Neural cell (in vitro differentiated cells): ENCODE results near the gene KRT3. TPM values are rescaled to one million over a fixed set of nuclear protein-coding genes. Genes with fewer than 3 reads are reported as not detected.

Source experiments
- H2AFZ ChIP-seq: fragments of 200-600, 300-800 bp; sonication (generic), shearing (Covaris generic); 2 replicates; pipeline ENCODE4 v1.6.0; 2014; ENCODE audit warnings: low read depth, mild to moderate bottlenecking, antibody characterized with exemption, low read length, moderate library complexity
- H3F3A ChIP-seq: fragments of 200-600 bp; shearing (Covaris generic); 2 replicates; pipeline ENCODE4 v1.6.1; 2016; ENCODE audit warnings: mild to moderate bottlenecking, moderate library complexity, mixed read lengths, antibody characterized with exemption, low read length; ENCODE audit not compliant: insufficient read depth, poor library complexity, severe bottlenecking
- H3K27ac ChIP-seq: fragments of 200-600, 300-800 bp; sonication (generic), shearing (Covaris generic); 2 replicates; pipeline ENCODE4 v1.5.1; 2014; ENCODE audit warnings: mild to moderate bottlenecking, low read length, moderate library complexity
- H3K27me3 ChIP-seq: fragments of 300-800, 200-600 bp; sonication (generic), shearing (Covaris generic); 2 replicates; pipeline ENCODE4 v1.6.0; 2014; ENCODE audit warnings: mild to moderate bottlenecking, low read depth, low read length, moderate library complexity; ENCODE audit not compliant: insufficient read depth
- H3K36me3 ChIP-seq: fragments of 300-800, 200-600 bp; sonication (generic), shearing (Covaris generic); 2 replicates; pipeline ENCODE4 v1.5.1; 2014; ENCODE audit warnings: mild to moderate bottlenecking, antibody characterized with exemption, low read length, moderate library complexity; ENCODE audit not compliant: insufficient read depth
- H3K4me2 ChIP-seq: fragments of 300-800, 200-600 bp; sonication (generic), shearing (Covaris generic); 2 replicates; pipeline ENCODE4 v1.6.0; 2014; ENCODE audit warnings: mild to moderate bottlenecking, low read length
- H3K4me3 ChIP-seq: fragments of 300-800, 200-600 bp; sonication (generic), shearing (Covaris generic); 2 replicates; pipeline ENCODE4 v1.5.1; 2014; ENCODE audit warnings: mild to moderate bottlenecking, low read length, moderate library complexity
- H3K79me2 ChIP-seq: fragments of 200-600 bp; shearing (Covaris generic); replicated peaks from 2 replicates; pipeline ENCODE4 v1.6.0; 2014; ENCODE audit warnings: mild to moderate bottlenecking, low read length, moderate library complexity; ENCODE audit not compliant: insufficient read depth
- H3K9ac ChIP-seq: fragments of 300-800, 200-600 bp; sonication (generic), shearing (Covaris generic); 2 replicates; pipeline ENCODE4 v1.6.1; 2016; ENCODE audit warnings: mild to moderate bottlenecking, low read length, mixed read lengths
- H3K9me2 ChIP-seq: fragments of 200-600 bp; shearing (Covaris generic); 2 replicates; pipeline ENCODE4 v1.6.1; 2016; ENCODE audit warnings: mild to moderate bottlenecking, low read length, mixed read lengths; ENCODE audit not compliant: insufficient read depth
- H3K9me3 ChIP-seq: fragments of 200-600, 300-800 bp; sonication (generic), shearing (Covaris generic); 2 replicates; pipeline ENCODE4 v1.6.1; 2016; ENCODE audit warnings: mild to moderate bottlenecking, mixed run types, low read length, moderate library complexity, mixed read lengths
- H4K20me1 ChIP-seq: fragments of 200-600 bp; shearing (Covaris generic); 2 replicates; pipeline ENCODE4 v1.6.1; 2016; ENCODE audit warnings: mild to moderate bottlenecking, mixed run types; ENCODE audit not compliant: insufficient read depth
- EP300 ChIP-seq: fragments of 450-650 bp; conservative IDR thresholded peaks from 2 replicates; pipeline ENCODE4 v1.6.1; 2014; ENCODE audit warnings: antibody characterized with exemption, mild to moderate bottlenecking, moderate library complexity; ENCODE audit not compliant: poor library complexity, severe bottlenecking
- EZH2 ChIP-seq: fragments of 200-600, 300-800 bp; shearing (Covaris generic), sonication (generic); IDR thresholded peaks from 2 replicates; pipeline ENCODE4 v1.6.1; 2014; ENCODE audit warnings: antibody characterized with exemption, low read length, borderline replicate concordance, mild to moderate bottlenecking; ENCODE audit not compliant: insufficient read depth, poor library complexity, severe bottlenecking
- MXI1 ChIP-seq: fragments of 450-650 bp; conservative IDR thresholded peaks from 2 replicates; pipeline ENCODE4 v1.6.1; 2014; ENCODE audit warnings: antibody characterized with exemption, mild to moderate bottlenecking; ENCODE audit not compliant: poor library complexity, severe bottlenecking
- POLR2AphosphoS5 ChIP-seq: IDR thresholded peaks from 2 replicates; pipeline ENCODE4 v1.6.1; 2012
- RAD21 ChIP-seq: fragments of 450-650 bp; conservative IDR thresholded peaks from 2 replicates; pipeline ENCODE4 v1.6.1; 2014; ENCODE audit warnings: antibody characterized with exemption, mild to moderate bottlenecking, moderate library complexity
- SMC3 ChIP-seq: fragments of 450-650 bp; conservative IDR thresholded peaks from 2 replicates; pipeline ENCODE4 v1.6.1; 2014; ENCODE audit warnings: antibody characterized with exemption, mild to moderate bottlenecking, moderate library complexity; ENCODE audit not compliant: poor library complexity
- TAF1 ChIP-seq: IDR thresholded peaks from 2 replicates; pipeline ENCODE4 v1.6.1; 2012; ENCODE audit warnings: low read depth
- polyA plus RNA-seq: library from polyadenylated mRNA; depleted of rRNA; stranded (reverse); fragments of >200 nt; gene quantifications from 2 replicates; pipeline ENCODE4 v1.2.3, GENCODE V29; 2014
- TF ChIP-seq, protein P1 (sequence below): fragments of 450-650 bp; IDR thresholded peaks from 2 replicates; pipeline ENCODE4 v1.5.1; 2014; ENCODE audit warnings: antibody characterized with exemption, mild to moderate bottlenecking, moderate library complexity; ENCODE audit not compliant: poor library complexity, severe bottlenecking
- TF ChIP-seq, protein P2 (sequence below): IDR thresholded peaks from 2 replicates; pipeline ENCODE4 v1.6.1; 2012; ENCODE audit warnings: borderline replicate concordance

KRT3 gene
- polyA plus RNA-seq, 1 donor from 2014 or later: not detected

DNA sequence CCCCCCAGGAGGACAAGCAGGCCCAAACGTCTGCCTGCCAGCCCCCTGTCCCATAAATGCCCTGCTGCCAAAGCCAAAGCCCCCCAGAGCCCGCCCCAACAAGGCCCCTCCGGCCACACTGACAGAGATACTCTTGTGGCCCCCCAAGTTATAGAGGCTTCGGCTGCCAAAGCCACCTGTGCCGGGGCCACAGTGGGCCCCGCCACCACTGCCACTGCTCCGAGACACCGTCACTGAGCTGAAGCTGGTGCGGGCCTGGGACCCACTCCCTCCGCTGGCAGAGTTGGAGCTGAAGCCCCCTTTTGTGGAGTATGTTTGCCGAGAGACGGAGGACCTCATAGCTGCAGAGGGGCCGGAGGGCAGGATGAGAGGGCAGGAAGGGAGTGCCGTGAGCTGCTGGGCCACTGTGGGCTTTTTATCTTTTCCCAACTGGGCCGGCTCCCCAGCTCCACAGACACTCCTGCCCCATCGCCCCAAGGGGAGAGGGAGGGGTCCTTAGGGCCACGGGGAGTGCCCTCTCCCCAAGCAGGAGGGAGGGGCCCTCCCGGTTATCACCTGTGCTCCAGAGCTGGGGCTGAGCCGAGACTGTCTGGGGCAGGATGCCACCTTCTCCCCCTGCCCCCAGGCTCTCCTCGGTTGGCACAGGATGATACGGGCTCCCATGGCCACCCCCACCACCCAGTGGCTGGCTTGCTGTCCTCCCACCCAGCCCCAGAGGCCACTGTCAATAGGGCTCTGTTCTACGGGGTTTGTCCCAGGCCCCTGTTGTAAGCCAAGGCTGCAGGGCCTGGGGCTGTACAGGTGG, 38.2 kb upstream of the KRT3 start, which contains the start of gene KRT79:
TSS of gene KRT79 (minus strand) at position 390 of the 805 bp plus-strand sequence. CDS start at position 339, 51 bp downstream.
- no peaks in the 10 kb centered on the region for H3K9me3 ChIP-seq
- no peaks in the 10 kb centered on the region for H3K36me3 ChIP-seq
- TF ChIP-seq EZH2 (no peak), TAF1 (no peak), RAD21 (no peak), EP300 (no peak), MXI1 (no peak), POLR2AphosphoS5 (no peak), SMC3 (no peak)
- TF ChIP-seq, protein P1, sequence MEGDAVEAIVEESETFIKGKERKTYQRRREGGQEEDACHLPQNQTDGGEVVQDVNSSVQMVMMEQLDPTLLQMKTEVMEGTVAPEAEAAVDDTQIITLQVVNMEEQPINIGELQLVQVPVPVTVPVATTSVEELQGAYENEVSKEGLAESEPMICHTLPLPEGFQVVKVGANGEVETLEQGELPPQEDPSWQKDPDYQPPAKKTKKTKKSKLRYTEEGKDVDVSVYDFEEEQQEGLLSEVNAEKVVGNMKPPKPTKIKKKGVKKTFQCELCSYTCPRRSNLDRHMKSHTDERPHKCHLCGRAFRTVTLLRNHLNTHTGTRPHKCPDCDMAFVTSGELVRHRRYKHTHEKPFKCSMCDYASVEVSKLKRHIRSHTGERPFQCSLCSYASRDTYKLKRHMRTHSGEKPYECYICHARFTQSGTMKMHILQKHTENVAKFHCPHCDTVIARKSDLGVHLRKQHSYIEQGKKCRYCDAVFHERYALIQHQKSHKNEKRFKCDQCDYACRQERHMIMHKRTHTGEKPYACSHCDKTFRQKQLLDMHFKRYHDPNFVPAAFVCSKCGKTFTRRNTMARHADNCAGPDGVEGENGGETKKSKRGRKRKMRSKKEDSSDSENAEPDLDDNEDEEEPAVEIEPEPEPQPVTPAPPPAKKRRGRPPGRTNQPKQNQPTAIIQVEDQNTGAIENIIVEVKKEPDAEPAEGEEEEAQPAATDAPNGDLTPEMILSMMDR: no peak
- TF ChIP-seq, protein P2, sequence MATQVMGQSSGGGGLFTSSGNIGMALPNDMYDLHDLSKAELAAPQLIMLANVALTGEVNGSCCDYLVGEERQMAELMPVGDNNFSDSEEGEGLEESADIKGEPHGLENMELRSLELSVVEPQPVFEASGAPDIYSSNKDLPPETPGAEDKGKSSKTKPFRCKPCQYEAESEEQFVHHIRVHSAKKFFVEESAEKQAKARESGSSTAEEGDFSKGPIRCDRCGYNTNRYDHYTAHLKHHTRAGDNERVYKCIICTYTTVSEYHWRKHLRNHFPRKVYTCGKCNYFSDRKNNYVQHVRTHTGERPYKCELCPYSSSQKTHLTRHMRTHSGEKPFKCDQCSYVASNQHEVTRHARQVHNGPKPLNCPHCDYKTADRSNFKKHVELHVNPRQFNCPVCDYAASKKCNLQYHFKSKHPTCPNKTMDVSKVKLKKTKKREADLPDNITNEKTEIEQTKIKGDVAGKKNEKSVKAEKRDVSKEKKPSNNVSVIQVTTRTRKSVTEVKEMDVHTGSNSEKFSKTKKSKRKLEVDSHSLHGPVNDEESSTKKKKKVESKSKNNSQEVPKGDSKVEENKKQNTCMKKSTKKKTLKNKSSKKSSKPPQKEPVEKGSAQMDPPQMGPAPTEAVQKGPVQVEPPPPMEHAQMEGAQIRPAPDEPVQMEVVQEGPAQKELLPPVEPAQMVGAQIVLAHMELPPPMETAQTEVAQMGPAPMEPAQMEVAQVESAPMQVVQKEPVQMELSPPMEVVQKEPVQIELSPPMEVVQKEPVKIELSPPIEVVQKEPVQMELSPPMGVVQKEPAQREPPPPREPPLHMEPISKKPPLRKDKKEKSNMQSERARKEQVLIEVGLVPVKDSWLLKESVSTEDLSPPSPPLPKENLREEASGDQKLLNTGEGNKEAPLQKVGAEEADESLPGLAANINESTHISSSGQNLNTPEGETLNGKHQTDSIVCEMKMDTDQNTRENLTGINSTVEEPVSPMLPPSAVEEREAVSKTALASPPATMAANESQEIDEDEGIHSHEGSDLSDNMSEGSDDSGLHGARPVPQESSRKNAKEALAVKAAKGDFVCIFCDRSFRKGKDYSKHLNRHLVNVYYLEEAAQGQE: no peak
- H3K27ac ChIP-seq: no peak within 1 kb of the TSS
- no peaks in the 10 kb centered on the region for H3K27me3 ChIP-seq
- H3K9me2 ChIP-seq: no peaks in the 10 kb centered on the region
- H4K20me1 ChIP-seq: no peaks in the 10 kb centered on the region
- no peak within 1 kb of the TSS for H3K4me2 ChIP-seq
- H3K4me3 ChIP-seq: no peak within 1 kb of the TSS
- H3K9ac ChIP-seq: no peak within 1 kb of the TSS
- no peaks in the 10 kb centered on the region for H3K79me2 ChIP-seq
- H2AFZ ChIP-seq: no peak within 1 kb of the TSS
- no peaks in the 10 kb centered on the region for H3F3A ChIP-seq

DNA sequence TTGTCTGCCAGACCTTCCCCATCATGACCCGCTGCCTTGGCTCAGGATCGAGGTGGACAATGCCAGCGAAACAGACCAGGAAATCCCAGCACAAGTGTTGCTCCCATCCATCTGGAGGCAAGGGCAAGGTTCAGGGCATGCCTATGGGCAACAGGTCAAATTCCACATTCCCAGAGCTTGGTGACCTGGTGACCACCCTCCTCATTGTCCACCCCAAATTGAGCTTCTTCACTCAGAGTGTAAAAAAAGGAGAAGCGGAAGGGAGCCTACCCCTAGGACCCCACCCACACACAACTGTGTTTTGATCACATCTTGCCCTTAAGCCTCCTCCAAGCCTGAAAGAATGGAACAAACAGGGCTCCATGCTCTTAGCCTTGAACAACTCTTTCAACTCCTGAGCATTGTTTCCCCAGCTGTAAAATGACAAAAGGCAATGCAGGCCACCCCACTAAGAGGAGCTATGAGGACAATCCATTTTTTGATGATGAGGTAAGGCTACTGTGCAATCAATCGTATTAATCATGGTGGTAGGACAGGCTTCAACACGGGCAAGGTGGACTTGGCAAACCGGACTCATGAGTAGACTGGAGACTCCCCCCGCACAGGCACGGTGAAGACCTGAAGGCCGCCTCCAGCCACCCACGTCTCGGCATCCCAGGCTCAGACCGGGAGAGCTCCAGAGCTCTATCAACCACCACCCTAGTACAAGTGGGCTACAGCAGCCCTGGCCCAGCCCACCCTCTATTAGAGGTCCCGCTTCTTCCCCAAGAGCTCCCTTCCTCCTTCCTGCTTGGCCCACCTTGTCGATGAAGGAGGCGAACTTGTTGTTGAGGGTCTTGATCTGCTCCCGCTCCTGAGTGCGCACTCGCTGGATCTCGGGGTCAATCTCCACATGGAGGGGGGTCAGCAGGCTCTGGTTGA, 37.3 kb upstream of the KRT3 start:
- H3K9me3 ChIP-seq: no peaks in the 10 kb centered on the region
- H4K20me1 ChIP-seq: no peaks in the 10 kb centered on the region
- no peak overlapping the region for H3K9ac ChIP-seq
- TF ChIP-seq EZH2 (no peak), EP300 (no peak), TAF1 (no peak), SMC3 (no peak), POLR2AphosphoS5 (no peak), MXI1 (no peak)
- TF ChIP-seq, protein P1: no peak
- TF ChIP-seq, protein P2: no peak
- no peak overlapping the region for H2AFZ ChIP-seq
- no peak overlapping the region for H3K27ac ChIP-seq
- H3K9me2 ChIP-seq: no peaks in the 10 kb centered on the region
- H3K36me3 ChIP-seq: no peaks in the 10 kb centered on the region
- H3F3A ChIP-seq: no peaks in the 10 kb centered on the region
- no peak overlapping the region for H3K4me3 ChIP-seq
- no peaks in the 10 kb centered on the region for H3K27me3 ChIP-seq
- H3K4me2 ChIP-seq: no peak overlapping the region
- H3K79me2 ChIP-seq: no peaks in the 10 kb centered on the region
